Upper lobe of right lung (tissue), 1 donor: ENCODE measurements around the gene PRELID2. TPM values are rescaled to one million over a fixed set of nuclear protein-coding genes. Genes with fewer than 3 reads are reported as not detected.

Source experiments
- ATAC-seq: fragments of 200-7000 bp; cut with Tn5 transposase; one replicate; pipeline ENCODE4 v1.9.1; 2020; ENCODE audit warnings: mild to moderate bottlenecking, moderate library complexity
- DNase-seq: peaks from one replicate; pipeline ENCODE4 v3.0.0-alpha.2; 2020
- H3K27ac ChIP-seq: fragments of 200-600 bp; one replicate; pipeline ENCODE4 v1.8.0; 2022
- H3K27me3 ChIP-seq: fragments of 200-600 bp; one replicate; pipeline ENCODE4 v1.8.0; 2022; ENCODE audit warnings: mild to moderate bottlenecking
- H3K36me3 ChIP-seq: fragments of 200-600 bp; one replicate; pipeline ENCODE4 v1.8.0; 2022
- H3K4me1 ChIP-seq: fragments of 200-600 bp; one replicate; pipeline ENCODE4 v1.8.0; 2022
- H3K4me3 ChIP-seq: fragments of 200-600 bp; one replicate; pipeline ENCODE4 v1.8.0; 2022; ENCODE audit warnings: mild to moderate bottlenecking
- H3K9me3 ChIP-seq: fragments of 200-600 bp; one replicate; pipeline ENCODE4 v1.8.0; 2022
- CTCF ChIP-seq: fragments of 200-600 bp; IDR thresholded peaks from one replicate; pipeline ENCODE4 v1.8.0; 2022; ENCODE audit warnings: antibody characterized with exemption
- intact Hi-C: fragments of 100-400 bp; cut with DNase I; formaldehyde crosslinking; loops from one replicate; pipeline ENCODE4 v1.11.0; 2022
- total RNA-seq: library from RNA; stranded (reverse); fragmentation: NEBNext Ultra II Directional; extraction: Animal tissue kit (Norgen Biotek cat#: 25700); gene quantifications from one replicate; pipeline ENCODE4 v1.2.1, GENCODE V29; 2021
- donor health status: DM: no; HTN: yes; CAD: no; lungs with severe emphysema.

The PRELID2 gene
- total RNA-seq, 1 donor from 2014 or later: 9.2 TPM

GRCh38 chr5:145812877-145813276 lies 22.3 kb downstream of the PRELID2 start:
- no peaks in the 10 kb centered on the region for H3K36me3 ChIP-seq
- intact Hi-C loops: no loop called here
- no peaks in the 10 kb centered on the region for H3K9me3 ChIP-seq
- ATAC-seq: no peak
- no peak for TF ChIP-seq CTCF
- no peaks in the 10 kb centered on the region for H3K4me1 ChIP-seq
- no peak overlapping the region for H3K4me3 ChIP-seq
- DNase-seq: no peak
- H3K27me3 ChIP-seq: no peaks in the 10 kb centered on the region
- H3K27ac ChIP-seq: no peak overlapping the region

- intact Hi-C loops: no loop called here
- ATAC-seq (peak; percentile 33), DNase-seq (no peak)
These were observed 23.1 kb downstream of the PRELID2 start for GRCh38 chr5:145811834-145812625.

GRCh38 chr5:145806923-145807322 lies 28.2 kb downstream of the PRELID2 start:
- TF ChIP-seq CTCF: no peak
- ATAC-seq (no peak), DNase-seq (no peak)
- Histone ChIP-seq H3K27me3 (no peaks in the 10 kb centered on the region), H3K4me1 (no peaks in the 10 kb centered on the region), H3K9me3 (no peaks in the 10 kb centered on the region), H3K27ac (no peak overlapping the region), H3K36me3 (no peaks in the 10 kb centered on the region), H3K4me3 (no peak overlapping the region)
- intact Hi-C loops: no loop called here

More at GRCh38 chr5:145811834-145812625, 23.1 kb downstream of the PRELID2 start:
- no peaks in the 10 kb centered on the region for H3K9me3 ChIP-seq
- H3K36me3 ChIP-seq: no peaks in the 10 kb centered on the region
- no peaks in the 10 kb centered on the region for H3K27me3 ChIP-seq
- no peaks in the 10 kb centered on the region for H3K4me1 ChIP-seq
- no peak overlapping the region for H3K4me3 ChIP-seq
- no peak overlapping the region for H3K27ac ChIP-seq
- peak; percentile 34 for TF ChIP-seq CTCF

- no peaks in the 10 kb centered on the region for H3K27me3 ChIP-seq
- no peaks in the 10 kb centered on the region for H3K9me3 ChIP-seq
- no peaks in the 10 kb centered on the region for H3K36me3 ChIP-seq
- no peaks in the 10 kb centered on the region for H3K4me1 ChIP-seq
- no peak for DNase-seq
- no peak overlapping the region for H3K4me3 ChIP-seq
- no peak for ATAC-seq
- H3K27ac ChIP-seq: no peak overlapping the region
- intact Hi-C loops: no loop called here
- no peak for TF ChIP-seq CTCF
These were observed 29.3 kb downstream of the PRELID2 start for GRCh38 chr5:145805819-145806218.

GRCh38 chr5:145804701-145805100 lies 30.4 kb downstream of the PRELID2 start:
- intact Hi-C loops: no loop called here
- ATAC-seq (no peak), DNase-seq (no peak)
- no peaks in the 10 kb centered on the region for H3K27me3 ChIP-seq
- TF ChIP-seq CTCF: no peak
- H3K27ac ChIP-seq: no peak overlapping the region
- no peaks in the 10 kb centered on the region for H3K4me1 ChIP-seq
- no peak overlapping the region for H3K4me3 ChIP-seq
- H3K36me3 ChIP-seq: no peaks in the 10 kb centered on the region
- H3K9me3 ChIP-seq: no peaks in the 10 kb centered on the region
